GM12873 (cell line): ENCODE measurements around the gene MILR1.

Source experiments
- TF ChIP-seq, protein P1 (sequence below): IDR thresholded peaks from 2 replicates; pipeline ENCODE4 v1.5.1; 2012; ENCODE audit warnings: low read depth, mild to moderate bottlenecking, moderate library complexity, low read length, control low read depth; ENCODE audit not compliant: insufficient read depth; ENCODE audit errors: missing control alignments

MILR1 gene, protein sequence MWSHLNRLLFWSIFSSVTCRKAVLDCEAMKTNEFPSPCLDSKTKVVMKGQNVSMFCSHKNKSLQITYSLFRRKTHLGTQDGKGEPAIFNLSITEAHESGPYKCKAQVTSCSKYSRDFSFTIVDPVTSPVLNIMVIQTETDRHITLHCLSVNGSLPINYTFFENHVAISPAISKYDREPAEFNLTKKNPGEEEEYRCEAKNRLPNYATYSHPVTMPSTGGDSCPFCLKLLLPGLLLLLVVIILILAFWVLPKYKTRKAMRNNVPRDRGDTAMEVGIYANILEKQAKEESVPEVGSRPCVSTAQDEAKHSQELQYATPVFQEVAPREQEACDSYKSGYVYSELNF

DNA sequence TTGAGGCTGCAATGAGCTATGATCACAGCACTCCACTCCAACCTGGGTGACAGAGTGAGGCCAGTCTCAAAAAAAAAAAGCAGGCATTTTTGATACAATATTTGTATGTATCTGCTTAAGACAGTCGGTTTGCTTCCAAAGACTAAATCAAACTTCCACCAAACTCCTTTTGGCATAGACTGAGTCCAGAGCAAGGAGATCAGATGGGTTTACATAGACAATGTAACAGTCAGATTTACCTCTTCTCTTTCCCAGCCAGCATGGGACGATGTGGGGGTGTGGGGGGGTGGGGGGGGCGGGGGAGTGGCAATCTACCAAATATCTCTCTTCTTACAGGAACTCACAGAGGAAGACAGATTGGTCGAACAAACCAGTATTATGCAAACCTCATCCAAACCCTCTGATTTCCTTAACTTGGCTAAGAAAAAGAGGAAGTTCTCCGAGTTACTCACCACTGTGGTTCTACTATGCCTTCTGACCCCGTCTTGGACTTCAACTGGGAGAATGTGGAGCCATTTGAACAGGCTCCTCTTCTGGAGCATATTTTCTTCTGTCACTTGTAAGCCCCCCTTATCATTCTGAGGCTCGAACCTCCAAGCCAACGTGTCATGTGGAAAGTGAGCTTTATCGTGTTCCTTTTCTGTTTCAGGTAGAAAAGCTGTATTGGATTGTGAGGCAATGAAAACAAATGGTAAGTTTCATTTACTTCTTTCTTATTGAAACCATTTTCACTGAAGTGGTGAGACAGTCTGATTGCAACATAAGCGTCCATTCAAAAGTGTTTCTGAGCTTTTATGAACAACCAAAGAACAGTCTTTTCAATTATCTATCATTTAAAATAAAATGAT lies at the start of gene MILR1:
Gene MILR1, plus strand, starts transcription at position 451 of the 848 bp plus-strand sequence. Its CDS starts 54 bp downstream, at position 505.
- TF ChIP-seq, protein P1, sequence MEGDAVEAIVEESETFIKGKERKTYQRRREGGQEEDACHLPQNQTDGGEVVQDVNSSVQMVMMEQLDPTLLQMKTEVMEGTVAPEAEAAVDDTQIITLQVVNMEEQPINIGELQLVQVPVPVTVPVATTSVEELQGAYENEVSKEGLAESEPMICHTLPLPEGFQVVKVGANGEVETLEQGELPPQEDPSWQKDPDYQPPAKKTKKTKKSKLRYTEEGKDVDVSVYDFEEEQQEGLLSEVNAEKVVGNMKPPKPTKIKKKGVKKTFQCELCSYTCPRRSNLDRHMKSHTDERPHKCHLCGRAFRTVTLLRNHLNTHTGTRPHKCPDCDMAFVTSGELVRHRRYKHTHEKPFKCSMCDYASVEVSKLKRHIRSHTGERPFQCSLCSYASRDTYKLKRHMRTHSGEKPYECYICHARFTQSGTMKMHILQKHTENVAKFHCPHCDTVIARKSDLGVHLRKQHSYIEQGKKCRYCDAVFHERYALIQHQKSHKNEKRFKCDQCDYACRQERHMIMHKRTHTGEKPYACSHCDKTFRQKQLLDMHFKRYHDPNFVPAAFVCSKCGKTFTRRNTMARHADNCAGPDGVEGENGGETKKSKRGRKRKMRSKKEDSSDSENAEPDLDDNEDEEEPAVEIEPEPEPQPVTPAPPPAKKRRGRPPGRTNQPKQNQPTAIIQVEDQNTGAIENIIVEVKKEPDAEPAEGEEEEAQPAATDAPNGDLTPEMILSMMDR = no peak

DNA sequence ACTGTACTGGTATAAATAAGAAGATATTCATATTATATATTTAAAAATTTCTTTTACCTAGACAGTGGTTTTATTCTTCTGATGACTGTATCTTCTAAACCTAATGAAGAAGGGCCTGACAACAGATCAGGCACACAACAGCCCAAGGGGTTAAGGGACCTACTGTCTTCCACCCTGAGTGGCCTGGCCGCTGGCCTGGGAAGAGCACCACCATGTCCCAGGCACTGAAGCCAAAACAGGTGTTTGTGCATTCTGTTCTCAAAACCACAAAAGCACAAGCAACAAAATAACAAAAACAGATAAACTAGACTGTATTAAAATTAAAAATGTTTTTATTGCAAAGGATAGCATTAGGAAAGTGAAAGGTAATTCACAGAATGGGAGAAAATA lies 49.2 kb upstream of the MILR1 start:
- TF ChIP-seq, protein P1 = no peak

DNA sequence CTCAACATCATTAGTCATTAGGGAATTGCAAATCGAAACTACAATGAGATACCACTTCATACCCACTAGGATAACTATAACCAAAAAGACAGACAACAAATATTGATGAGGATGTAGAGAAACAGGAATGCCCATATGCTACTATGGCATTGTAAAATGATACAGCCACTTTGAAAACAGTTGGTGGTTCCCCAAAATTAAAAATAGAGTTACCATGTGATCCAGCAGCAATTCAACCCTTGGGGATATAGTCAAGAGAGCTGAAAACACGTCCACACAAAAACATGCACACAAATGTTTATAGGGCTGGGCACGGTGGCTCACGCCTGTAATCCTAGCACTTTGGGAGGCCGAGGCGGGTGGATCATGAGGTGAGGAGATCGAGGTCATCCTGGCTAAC lies 48.3 kb upstream of the MILR1 start:
- TF ChIP-seq, protein P1 = no peak

DNA sequence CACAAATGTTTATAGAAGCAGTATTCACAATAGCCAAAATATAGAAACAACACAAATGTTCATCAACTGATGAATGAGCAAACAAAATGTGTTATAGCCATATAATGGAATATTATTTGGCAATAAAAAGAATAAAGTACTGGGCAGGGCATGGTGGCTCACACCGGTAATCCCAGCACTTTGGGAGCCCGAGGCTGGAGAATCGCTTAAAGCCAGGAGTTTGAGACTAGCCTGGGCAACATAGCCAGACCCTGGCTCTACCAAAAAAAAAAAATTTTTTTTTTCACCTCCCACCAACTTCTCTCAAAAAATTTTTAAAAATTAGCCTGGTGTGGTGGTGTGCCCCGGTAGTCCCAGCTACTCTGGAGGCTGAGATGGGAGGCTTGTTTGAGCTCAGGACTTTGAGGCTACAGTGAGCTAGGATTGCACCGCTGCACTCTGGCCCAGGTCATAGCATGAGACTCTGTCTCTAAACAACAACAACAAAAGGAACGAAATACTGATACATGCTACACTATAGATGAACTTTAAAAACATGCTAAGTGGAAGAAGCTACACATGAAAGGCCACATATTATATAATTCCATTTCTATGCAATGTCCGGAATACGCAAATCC lies 47.6 kb upstream of the MILR1 start:
- TF ChIP-seq, protein P1 = no peak

DNA sequence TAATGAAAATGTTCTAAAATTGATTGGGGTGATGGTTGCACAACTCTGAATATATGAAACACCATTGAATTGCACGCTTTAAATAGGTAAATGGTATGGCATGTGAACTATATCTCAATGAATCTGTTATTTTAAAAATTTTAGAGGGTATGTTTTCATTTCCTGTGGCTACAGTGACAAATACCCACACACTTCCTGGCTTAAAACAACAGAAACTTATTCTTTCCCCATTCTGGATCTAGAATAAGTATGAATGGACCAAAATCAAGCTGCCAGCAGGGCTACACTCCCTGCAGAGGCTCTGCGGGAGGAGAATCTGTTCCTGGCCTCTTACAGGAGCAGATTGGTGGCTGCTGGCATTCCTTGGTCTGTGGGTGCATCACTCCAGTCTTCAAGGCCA lies 47.0 kb upstream of the MILR1 start:
- TF ChIP-seq, protein P1 = no peak

DNA sequence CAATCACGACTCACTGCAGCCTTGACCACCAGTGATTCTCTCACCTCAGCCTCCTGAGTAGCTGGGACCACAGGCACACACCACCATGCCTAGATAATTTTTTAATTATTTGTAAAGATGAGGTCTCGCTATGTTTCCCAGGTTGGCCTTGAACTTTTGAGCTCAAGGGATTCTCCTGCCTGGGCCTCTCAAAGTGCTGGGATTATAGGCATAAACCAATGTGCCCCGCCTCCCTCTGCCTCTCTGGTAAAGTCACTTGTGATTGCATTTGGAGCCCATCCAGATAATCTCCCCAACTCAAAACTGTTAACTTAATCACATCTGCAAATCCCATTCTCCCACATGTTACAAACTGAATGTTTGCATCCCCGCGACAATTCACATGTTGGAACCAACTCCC lies 46.4 kb upstream of the MILR1 start:
- TF ChIP-seq, protein P1 = no peak
